C4-2B (cell line): ENCODE results near the gene ZP2.

Source experiments
- ZFX ChIP-seq: fragments of 450-650 bp; IDR thresholded peaks from 2 replicates; pipeline ENCODE4 v1.6.1; 2017
- TF ChIP-seq, protein P1 (sequence below): fragments of 450-650 bp; conservative IDR thresholded peaks from 2 replicates; pipeline ENCODE4 v1.5.1; 2017; ENCODE audit warnings: mild to moderate bottlenecking

GRCh38 chr16:21175397-21175796, 36.0 kb downstream of the ZP2 start:
- TF ChIP-seq, protein P1, sequence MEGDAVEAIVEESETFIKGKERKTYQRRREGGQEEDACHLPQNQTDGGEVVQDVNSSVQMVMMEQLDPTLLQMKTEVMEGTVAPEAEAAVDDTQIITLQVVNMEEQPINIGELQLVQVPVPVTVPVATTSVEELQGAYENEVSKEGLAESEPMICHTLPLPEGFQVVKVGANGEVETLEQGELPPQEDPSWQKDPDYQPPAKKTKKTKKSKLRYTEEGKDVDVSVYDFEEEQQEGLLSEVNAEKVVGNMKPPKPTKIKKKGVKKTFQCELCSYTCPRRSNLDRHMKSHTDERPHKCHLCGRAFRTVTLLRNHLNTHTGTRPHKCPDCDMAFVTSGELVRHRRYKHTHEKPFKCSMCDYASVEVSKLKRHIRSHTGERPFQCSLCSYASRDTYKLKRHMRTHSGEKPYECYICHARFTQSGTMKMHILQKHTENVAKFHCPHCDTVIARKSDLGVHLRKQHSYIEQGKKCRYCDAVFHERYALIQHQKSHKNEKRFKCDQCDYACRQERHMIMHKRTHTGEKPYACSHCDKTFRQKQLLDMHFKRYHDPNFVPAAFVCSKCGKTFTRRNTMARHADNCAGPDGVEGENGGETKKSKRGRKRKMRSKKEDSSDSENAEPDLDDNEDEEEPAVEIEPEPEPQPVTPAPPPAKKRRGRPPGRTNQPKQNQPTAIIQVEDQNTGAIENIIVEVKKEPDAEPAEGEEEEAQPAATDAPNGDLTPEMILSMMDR, result no peak
- no peak for TF ChIP-seq ZFX
